Epithelial cell of prostate (primary cell): ENCODE measurements around the gene PICALM.
A peak's percentile ranks its signal among the peaks of the same experiment; 100 is the strongest.

Source experiments
- DNase-seq: peaks from one replicate; pipeline ENCODE4 v3.0.0-alpha.2; 2011; ENCODE audit warnings: low read depth, low spot score
- H3K27ac ChIP-seq: fragments of 450-650 bp; 2 replicates; pipeline ENCODE4 v1.5.1; 2017; ENCODE audit warnings: mild to moderate bottlenecking

The PICALM gene

GRCh38 chr11:86056351-86056854, 12.5 kb downstream of the PICALM start:
- no peak overlapping the region for H3K27ac ChIP-seq
- no peak for DNase-seq

- no peak overlapping the region for H3K27ac ChIP-seq
- no peak for DNase-seq
Observed at GRCh38 chr11:86052693-86053641, 15.9 kb downstream of the PICALM start.

- no peak for DNase-seq
Observed at GRCh38 chr11:86050196-86050709, 18.6 kb downstream of the PICALM start.

GRCh38 chr11:86047275-86047991, 21.5 kb downstream of the PICALM start:
- DNase-seq = no peak
- peak overlapping the region; percentile 31 for H3K27ac ChIP-seq

More at GRCh38 chr11:86050196-86050709, 18.6 kb downstream of the PICALM start:
- H3K27ac ChIP-seq = no peak overlapping the region

- no peak overlapping the region for H3K27ac ChIP-seq
- DNase-seq = no peak
Observed at GRCh38 chr11:86046116-86046515, 22.8 kb downstream of the PICALM start.

GRCh38 chr11:86043765-86044503, 24.9 kb downstream of the PICALM start:
- no peak overlapping the region for H3K27ac ChIP-seq

GRCh38 chr11:86041975-86042378, 26.9 kb downstream of the PICALM start:
- peak; percentile 22 for DNase-seq
- H3K27ac ChIP-seq = no peak overlapping the region

More at GRCh38 chr11:86043765-86044503, 24.9 kb downstream of the PICALM start:
- no peak for DNase-seq

- H3K27ac ChIP-seq = no peak overlapping the region
- no peak for DNase-seq
Observed at GRCh38 chr11:86040919-86041850, 27.7 kb downstream of the PICALM start.

- no peak overlapping the region for H3K27ac ChIP-seq
Observed at GRCh38 chr11:86039094-86039493, 29.8 kb downstream of the PICALM start.

GRCh38 chr11:86037743-86038142, 31.1 kb downstream of the PICALM start:
- no peak for DNase-seq
- no peak overlapping the region for H3K27ac ChIP-seq

More at GRCh38 chr11:86039094-86039493, 29.8 kb downstream of the PICALM start:
- DNase-seq = no peak

GRCh38 chr11:86035920-86036319, 33.0 kb downstream of the PICALM start:
- no peak overlapping the region for H3K27ac ChIP-seq

GRCh38 chr11:86035164-86035563, 33.7 kb downstream of the PICALM start:
- H3K27ac ChIP-seq = no peak overlapping the region
- no peak for DNase-seq

More at GRCh38 chr11:86035920-86036319, 33.0 kb downstream of the PICALM start:
- no peak for DNase-seq

- no peak for DNase-seq
- no peak overlapping the region for H3K27ac ChIP-seq
Observed at GRCh38 chr11:86034710-86035109, 34.2 kb downstream of the PICALM start.

GRCh38 chr11:86021377-86021776, 47.5 kb downstream of the PICALM start:
- no peak for DNase-seq
- H3K27ac ChIP-seq = no peak overlapping the region

- no peak for DNase-seq
- H3K27ac ChIP-seq = no peak overlapping the region
Observed at GRCh38 chr11:86018249-86018648, 50.6 kb downstream of the PICALM start.

GRCh38 chr11:86016451-86016850, 52.4 kb downstream of the PICALM start:
- no peak overlapping the region for H3K27ac ChIP-seq
- DNase-seq = no peak

- DNase-seq = no peak
- H3K27ac ChIP-seq = no peak overlapping the region
Observed at GRCh38 chr11:86015699-86016098, 53.2 kb downstream of the PICALM start.

- DNase-seq = no peak
- no peak overlapping the region for H3K27ac ChIP-seq
Observed at GRCh38 chr11:86014221-86014620, 54.7 kb downstream of the PICALM start.

GRCh38 chr11:86013713-86014112, 55.2 kb downstream of the PICALM start:
- H3K27ac ChIP-seq = no peak overlapping the region
- DNase-seq = no peak
